ENCODE results near the gene GXYLT1.
"Not testable (repeated sequence)": the region's sequence is repeated elsewhere in the genome, so short reads cannot be mapped to it uniquely, and the experiment has no call there.

Gene GXYLT1

GRCh38 chr12:42103155-42103554 is 41.5 kb downstream of the GXYLT1 start:
- in situ Hi-C loops (cut with MboI; ENCODE audit: low sequenced_read_pairs): no loop called here

- in situ Hi-C loops (cut with MboI; ENCODE audit: low sequenced_read_pairs): no loop called here
Observed at GRCh38 chr12:42102720-42103119, 42.0 kb downstream of the GXYLT1 start.

- in situ Hi-C loops (cut with MboI; ENCODE audit: low sequenced_read_pairs): no loop called here
Observed at GRCh38 chr12:42099433-42099832, 45.2 kb downstream of the GXYLT1 start.

GRCh38 chr12:42097971-42098370 is 46.7 kb downstream of the GXYLT1 start:
- in situ Hi-C loops (cut with MboI; ENCODE audit: low sequenced_read_pairs): no loop called here

GRCh38 chr12:42094277-42094676 is 50.4 kb downstream of the GXYLT1 start:
- in situ Hi-C loops (cut with MboI; ENCODE audit: low sequenced_read_pairs): no loop called here

- in situ Hi-C loops (cut with MboI; ENCODE audit: low sequenced_read_pairs): no loop called here
Observed at GRCh38 chr12:42091769-42092168, 52.9 kb downstream of the GXYLT1 start.

- in situ Hi-C loops (cut with MboI; ENCODE audit: low sequenced_read_pairs): no loop called here
Observed at GRCh38 chr12:42090899-42091298, 53.8 kb downstream of the GXYLT1 start.

GRCh38 chr12:42086031-42086430 is 58.6 kb downstream of the GXYLT1 start:
- in situ Hi-C loops (cut with MboI; ENCODE audit: low sequenced_read_pairs): no loop called here

GRCh38 chr12:42085594-42085993 is 59.1 kb downstream of the GXYLT1 start:
- in situ Hi-C loops (cut with MboI; ENCODE audit: low sequenced_read_pairs): no loop called here

GRCh38 chr12:42084522-42084921 is 60.2 kb downstream of the GXYLT1 start:
- in situ Hi-C loops (cut with MboI; ENCODE audit: low sequenced_read_pairs): no loop called here

GRCh38 chr12:42076976-42077375 is 67.7 kb downstream of the GXYLT1 start:
- in situ Hi-C loops (cut with MboI; ENCODE audit: low sequenced_read_pairs): no loop called here

GRCh38 chr12:42070036-42070435 is 74.6 kb downstream of the GXYLT1 start:
- in situ Hi-C loops (cut with MboI; ENCODE audit: low sequenced_read_pairs): no loop called here

GRCh38 chr12:42059127-42059526 is 85.5 kb downstream of the GXYLT1 start:
- in situ Hi-C loops (cut with MboI; ENCODE audit: low sequenced_read_pairs): no loop called here

- in situ Hi-C loops (cut with MboI; ENCODE audit: low sequenced_read_pairs): no loop called here
Observed at GRCh38 chr12:42056130-42056529, 88.5 kb downstream of the GXYLT1 start.

GRCh38 chr12:42053456-42053855 is 91.2 kb downstream of the GXYLT1 start:
- in situ Hi-C loops (cut with MboI; ENCODE audit: low sequenced_read_pairs): no loop called here

- in situ Hi-C loops (cut with MboI; ENCODE audit: low sequenced_read_pairs): not testable (repeated sequence)
Observed at GRCh38 chr12:42048980-42049379, 95.7 kb downstream of the GXYLT1 start.

GRCh38 chr12:42039577-42039976 is 105.1 kb downstream of the GXYLT1 start:
- in situ Hi-C loops (cut with MboI; ENCODE audit: low sequenced_read_pairs): no loop called here

- in situ Hi-C loops (cut with MboI; ENCODE audit: low sequenced_read_pairs): no loop called here
Observed at GRCh38 chr12:42039176-42039575, 105.5 kb downstream of the GXYLT1 start.

GRCh38 chr12:42031847-42032564 is 112.7 kb downstream of the GXYLT1 start:
- in situ Hi-C loops (cut with MboI; ENCODE audit: low sequenced_read_pairs): no loop called here
